ENCODE data around the gene MMP17.
A peak's percentile ranks its signal among the peaks of the same experiment; 100 is the strongest.

The MMP17 gene

DNA sequence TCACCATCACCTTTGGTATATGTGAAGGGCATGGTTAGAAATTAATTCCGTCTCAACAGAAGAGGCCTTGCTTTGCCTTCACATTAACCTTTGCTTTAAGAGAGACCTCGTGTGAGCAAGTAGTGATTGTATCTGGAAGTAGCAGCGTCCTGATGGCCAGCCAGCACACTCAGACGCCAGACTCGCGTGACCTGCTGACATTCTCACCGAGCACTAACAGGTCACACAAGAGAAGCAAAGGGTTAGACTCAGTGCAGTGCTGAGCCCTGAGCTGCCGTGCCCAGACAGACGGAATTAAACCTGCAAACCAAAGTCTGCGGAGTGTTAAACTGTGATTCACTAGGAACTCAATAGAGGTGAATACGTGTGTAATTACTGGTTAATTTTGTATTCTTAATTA is 40.1 kb upstream of the MMP17 start:
- TF ChIP-seq POLR2AphosphoS5 (IDR thresholded peaks at IDR 0.05; ENCODE audit: low read depth, low read length) (no peak), FOXP2 (optimal IDR thresholded peaks at IDR 0.05; ENCODE audit: borderline replicate concordance, extremely low read depth, extremely low read length, insufficient read depth) (no peak), TAF1 (IDR thresholded peaks at IDR 0.05; ENCODE audit: borderline replicate concordance, insufficient read depth, low read length) (no peak), SIN3A (IDR thresholded peaks at IDR 0.05; ENCODE audit: borderline replicate concordance, insufficient read depth, low read length) (no peak)
- TF ChIP-seq, protein P1, sequence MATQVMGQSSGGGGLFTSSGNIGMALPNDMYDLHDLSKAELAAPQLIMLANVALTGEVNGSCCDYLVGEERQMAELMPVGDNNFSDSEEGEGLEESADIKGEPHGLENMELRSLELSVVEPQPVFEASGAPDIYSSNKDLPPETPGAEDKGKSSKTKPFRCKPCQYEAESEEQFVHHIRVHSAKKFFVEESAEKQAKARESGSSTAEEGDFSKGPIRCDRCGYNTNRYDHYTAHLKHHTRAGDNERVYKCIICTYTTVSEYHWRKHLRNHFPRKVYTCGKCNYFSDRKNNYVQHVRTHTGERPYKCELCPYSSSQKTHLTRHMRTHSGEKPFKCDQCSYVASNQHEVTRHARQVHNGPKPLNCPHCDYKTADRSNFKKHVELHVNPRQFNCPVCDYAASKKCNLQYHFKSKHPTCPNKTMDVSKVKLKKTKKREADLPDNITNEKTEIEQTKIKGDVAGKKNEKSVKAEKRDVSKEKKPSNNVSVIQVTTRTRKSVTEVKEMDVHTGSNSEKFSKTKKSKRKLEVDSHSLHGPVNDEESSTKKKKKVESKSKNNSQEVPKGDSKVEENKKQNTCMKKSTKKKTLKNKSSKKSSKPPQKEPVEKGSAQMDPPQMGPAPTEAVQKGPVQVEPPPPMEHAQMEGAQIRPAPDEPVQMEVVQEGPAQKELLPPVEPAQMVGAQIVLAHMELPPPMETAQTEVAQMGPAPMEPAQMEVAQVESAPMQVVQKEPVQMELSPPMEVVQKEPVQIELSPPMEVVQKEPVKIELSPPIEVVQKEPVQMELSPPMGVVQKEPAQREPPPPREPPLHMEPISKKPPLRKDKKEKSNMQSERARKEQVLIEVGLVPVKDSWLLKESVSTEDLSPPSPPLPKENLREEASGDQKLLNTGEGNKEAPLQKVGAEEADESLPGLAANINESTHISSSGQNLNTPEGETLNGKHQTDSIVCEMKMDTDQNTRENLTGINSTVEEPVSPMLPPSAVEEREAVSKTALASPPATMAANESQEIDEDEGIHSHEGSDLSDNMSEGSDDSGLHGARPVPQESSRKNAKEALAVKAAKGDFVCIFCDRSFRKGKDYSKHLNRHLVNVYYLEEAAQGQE (IDR thresholded peaks at IDR 0.05; ENCODE audit: insufficient read depth in 1 of 2, low read depth in 2 of 2, low read length in 2 of 2): no peak

DNA sequence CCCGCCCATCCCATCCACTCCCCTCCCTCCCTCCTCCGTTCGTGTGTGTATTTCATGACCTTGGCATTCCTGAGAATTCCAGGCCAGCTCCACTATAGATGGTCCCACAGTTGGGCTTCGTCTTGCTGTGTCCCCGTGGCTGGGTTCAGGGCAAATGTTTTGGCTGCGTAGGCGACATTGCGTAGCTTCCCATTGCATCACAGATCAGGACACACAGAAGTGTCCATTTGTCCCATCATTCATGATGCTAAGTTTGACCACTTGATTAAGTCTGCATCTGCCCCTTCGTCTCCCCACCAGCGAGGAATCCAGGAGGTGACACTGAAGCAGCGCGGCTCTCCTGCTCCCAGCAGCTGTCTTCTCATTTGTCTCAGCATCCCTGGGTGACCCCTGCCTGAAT is 38.6 kb upstream of the MMP17 start:
- TF ChIP-seq, protein P1 (IDR thresholded peaks at IDR 0.05; ENCODE audit: insufficient read depth in 1 of 2, low read depth in 2 of 2, low read length in 2 of 2): no peak
- TF ChIP-seq FOXP2 (optimal IDR thresholded peaks at IDR 0.05; ENCODE audit: borderline replicate concordance, extremely low read depth, extremely low read length, insufficient read depth): no peak

DNA sequence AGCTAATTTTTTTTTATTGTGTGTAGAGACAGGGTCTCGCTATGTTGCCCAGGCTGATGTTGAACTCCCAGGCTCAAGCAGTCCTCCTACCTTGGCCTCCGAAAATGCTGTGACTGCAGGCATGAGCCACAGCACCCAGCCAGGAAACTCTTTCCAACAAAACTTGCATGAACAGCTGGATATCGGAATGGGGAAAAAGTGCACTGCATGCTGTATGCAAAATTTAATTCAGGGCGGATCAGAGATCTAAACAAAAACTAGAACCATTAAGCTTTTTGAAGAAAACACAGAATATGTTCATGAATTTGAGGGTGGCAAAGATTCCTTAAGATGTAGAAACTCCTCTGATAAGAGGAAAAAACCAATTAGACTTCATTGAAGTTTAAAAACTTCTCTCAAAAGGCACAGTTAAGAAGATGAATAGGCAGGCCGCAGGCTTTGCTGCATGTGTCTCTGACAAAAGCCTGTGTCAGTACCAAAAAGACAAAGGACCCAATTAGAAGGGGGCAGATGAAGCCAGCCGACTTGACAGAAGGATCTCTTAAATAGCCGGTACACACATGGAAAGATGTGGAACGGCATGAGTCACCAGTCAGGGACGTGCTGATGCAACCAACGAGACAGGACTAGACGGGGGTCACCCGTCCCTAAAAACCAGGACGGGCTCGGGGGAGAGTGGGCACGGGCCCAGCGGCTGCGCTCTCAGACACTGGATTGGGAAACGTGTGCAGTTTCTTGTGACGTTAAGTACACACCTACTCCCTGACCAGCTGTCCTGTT is 34.8 kb upstream of the MMP17 start:
- TF ChIP-seq FOXP2 (optimal IDR thresholded peaks at IDR 0.05; ENCODE audit: borderline replicate concordance, extremely low read depth, extremely low read length, insufficient read depth) (no peak), POLR2AphosphoS5 (IDR thresholded peaks at IDR 0.05; ENCODE audit: low read depth, low read length) (no peak), SIN3A (IDR thresholded peaks at IDR 0.05; ENCODE audit: borderline replicate concordance, insufficient read depth, low read length) (no peak), TAF1 (IDR thresholded peaks at IDR 0.05; ENCODE audit: borderline replicate concordance, insufficient read depth, low read length) (no peak)
- TF ChIP-seq, protein P1 (IDR thresholded peaks at IDR 0.05; ENCODE audit: insufficient read depth in 1 of 2, low read depth in 2 of 2, low read length in 2 of 2): no peak

DNA sequence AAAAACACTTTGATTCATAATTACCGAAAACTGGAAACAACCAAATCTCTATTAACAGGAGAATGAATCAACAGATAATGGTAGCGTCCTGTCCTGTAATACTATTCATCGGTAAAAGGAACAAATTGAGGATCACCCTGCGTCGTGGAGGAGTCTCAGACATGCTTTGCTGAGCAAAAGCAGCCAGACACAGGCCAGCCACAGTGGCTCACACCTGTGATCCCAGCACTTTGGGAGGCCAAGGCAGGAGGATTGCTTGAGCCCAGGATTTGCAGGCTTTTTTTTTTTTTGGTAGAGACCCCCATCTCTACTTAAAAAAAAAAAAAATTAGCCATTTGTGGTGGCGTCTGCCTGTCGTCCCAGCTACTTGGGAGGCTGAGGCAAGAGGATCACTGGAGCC is 34.1 kb upstream of the MMP17 start:
- TF ChIP-seq TAF1 (IDR thresholded peaks at IDR 0.05; ENCODE audit: borderline replicate concordance, insufficient read depth, low read length) (no peak), FOXP2 (optimal IDR thresholded peaks at IDR 0.05; ENCODE audit: borderline replicate concordance, extremely low read depth, extremely low read length, insufficient read depth) (no peak), POLR2AphosphoS5 (IDR thresholded peaks at IDR 0.05; ENCODE audit: low read depth, low read length) (no peak), SIN3A (IDR thresholded peaks at IDR 0.05; ENCODE audit: borderline replicate concordance, insufficient read depth, low read length) (no peak)
- TF ChIP-seq, protein P1 (IDR thresholded peaks at IDR 0.05; ENCODE audit: insufficient read depth in 1 of 2, low read depth in 2 of 2, low read length in 2 of 2): no peak

DNA sequence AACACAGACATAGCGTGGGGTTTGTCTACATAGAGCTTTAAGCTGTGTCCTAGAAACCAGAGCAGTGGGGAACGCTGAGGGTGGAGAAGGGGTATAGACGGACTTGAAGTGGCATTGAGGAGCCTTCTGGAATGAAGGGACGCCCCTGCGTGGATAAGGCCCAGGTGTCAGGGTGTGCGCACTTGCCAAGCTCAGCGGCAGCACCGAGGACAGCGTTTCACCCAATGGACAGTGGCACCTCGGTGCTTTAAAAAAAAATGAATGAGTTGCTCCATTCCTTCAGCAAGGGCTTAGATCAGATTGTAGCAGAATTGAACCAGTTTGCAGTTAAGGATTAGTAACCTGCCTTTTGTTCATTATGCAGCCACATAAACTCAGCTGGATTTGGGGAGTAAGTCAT is 33.6 kb upstream of the MMP17 start:
- TF ChIP-seq SIN3A (IDR thresholded peaks at IDR 0.05; ENCODE audit: borderline replicate concordance, insufficient read depth, low read length) (no peak), TAF1 (IDR thresholded peaks at IDR 0.05; ENCODE audit: borderline replicate concordance, insufficient read depth, low read length) (no peak)
- TF ChIP-seq, protein P1 (IDR thresholded peaks at IDR 0.05; ENCODE audit: insufficient read depth in 1 of 2, low read depth in 2 of 2, low read length in 2 of 2): peak; percentile 41 to 78; a peak in 3 of 4 replicates

Measured in PFSK-1 (cell line).